Heart right ventricle (tissue), 16 donors: ENCODE data around the gene DSTYK. TPM values are rescaled to one million over a fixed set of nuclear protein-coding genes. Genes with fewer than 3 reads are reported as not detected.

Experiments used
- ATAC-seq, 8 donors: fragments of 200-7000 bp; cut with Tn5 transposase; one replicate each; pipeline ENCODE4 v1.9.1; 2020; ENCODE audit warnings: mild to moderate bottlenecking in 8 of 8, moderate library complexity in 8 of 8, moderate number of reproducible peaks in 1 of 8
- DNase-seq, 2 donors: peaks; one replicate each; pipeline ENCODE4 v3.0.0-alpha.2; 2020
- H3K27ac ChIP-seq, 10 donors: fragments of 200-600 bp; sonication (generic) in 2 of 10; one replicate each; pipeline versions ENCODE4 v1.5.0 to v1.8.0; 2020 to 2022; ENCODE audit warnings: mild to moderate bottlenecking in 3 of 10
- H3K27me3 ChIP-seq, 7 donors: fragments of 200-600 bp; one replicate each; pipeline ENCODE4 v1.8.0; 2021 to 2022; ENCODE audit warnings: mild to moderate bottlenecking in 2 of 7
- H3K36me3 ChIP-seq, 9 donors: fragments of 200-600 bp; sonication (generic) in 1 of 9; one replicate each; pipeline versions ENCODE4 v1.5.0 to v1.8.0; 2020 to 2022; ENCODE audit warnings: mild to moderate bottlenecking in 2 of 9
- H3K4me1 ChIP-seq, 9 donors: fragments of 200-600 bp; sonication (generic) in 1 of 9; one replicate each; pipeline versions ENCODE4 v1.5.0 to v1.8.0; 2020 to 2022; ENCODE audit warnings: mild to moderate bottlenecking in 4 of 9
- H3K4me3 ChIP-seq, 10 donors: fragments of 200-600 bp; sonication (generic) in 2 of 10; one replicate each; pipeline versions ENCODE4 v1.5.0 to v1.8.0; 2020 to 2022; ENCODE audit warnings: mild to moderate bottlenecking in 7 of 10, moderate library complexity in 2 of 10
- H3K9me3 ChIP-seq, 11 donors: fragments of 200-600 bp in 10 of 11; sonication (generic) in 2 of 11; one replicate each; pipeline versions ENCODE4 v1.5.0 to v1.8.0; 2013 to 2022; ENCODE audit warnings: mild to moderate bottlenecking in 2 of 11, control low read depth in 1 of 11, moderate library complexity in 1 of 11
- CTCF ChIP-seq, 9 donors: fragments of 200-600 bp; sonication (generic) in 2 of 9; IDR thresholded peaks; one replicate each; pipeline versions ENCODE4 v1.5.0 to v1.8.0; 2021 to 2022; ENCODE audit warnings: antibody characterized with exemption in 9 of 9, mild to moderate bottlenecking in 5 of 9, moderate library complexity in 1 of 9
- WGBS, 2 donors: extraction: QIAGEN DNeasy Blood & Tissue Kit; methylation state at CpG; one replicate each; pipeline ENCODE4 v1.1.7; 2013; ENCODE audit warnings: inconsistent platforms in 1 of 2; 5-methylcytosine and 5-hydroxymethylcytosine counted together
- intact Hi-C, 10 donors: fragments of 100-400 bp; cut with DNase I; formaldehyde crosslinking; loops; one replicate each; pipeline versions ENCODE4 v1.11.1 to v1.14.2; 2022
- polyA plus RNA-seq, 2 donors: library from polyadenylated mRNA; stranded (reverse); fragments of 200-250 nt; gene quantifications; one replicate each; pipeline ENCODE4 v1.2.3, GENCODE V29; 2013
- total RNA-seq, 10 donors: library from RNA; stranded (reverse); fragmentation: NEBNext Ultra II Directional in 3 of 10; extraction: Animal tissue kit (Norgen Biotek cat#: 25700) in 3 of 10; gene quantifications; one replicate each; pipeline versions ENCODE4 v1.2.1 to v1.2.4, GENCODE V29; 2021 to 2023
- donor health status: Arrhythmogenic right ventricular cardiomyopathy.
- donor health status: ischemic (EF 13 %, LVEDD 7.1; RV severe dilation, severe dysfunction).
- donor health status: healthy with polysubstance abuse.
- donor health status: DM: no; HTN: yes; CAD: no.
- donor health status: DM: no; HTN: no; CAD: no.
- donor health status: ischemic (EF 25% LVEDD 6.9; RV normal size, moderate dysfunction).
- donor health status: ischemic (EF 25% LVEDD 5.7; RV mildly dilated, moderate dysfunction).
- donor health status: healthy.
- donor health status: DM: yes; HTN: yes; CAD: no.
- donor health status: Ischemic cardiomyopathy.
- donor health status: ischemic (EF 35%, LVEDD 5.7; RV mildly dilated, moderate dysfunction).
- donor health status: nonischemic (EF 11% LVEDD 7.7; RV severe dilation, severe dysfunction).
- donor health status: DM: yes; HTN: yes; CAD: no.
- donor health status: PGD.
- donor health status: ischemic (EF 29% LVEDD 5.4; RV normal size, mild dysfunction).
- donor health status: nonischemic (EF 23%, LVEDD 6.1; RV moderate dilation, normal function).

DSTYK gene
- total and polyA plus RNA-seq, 12 donors: 2.6 to 9.5 (median 7.6) TPM

GRCh38 chr1:205107327-205107726 is 104.2 kb downstream of the DSTYK start:
- WGBS, 2 donors: 93 to 94% methylated on average over 4 of the region's 4 CpGs
- Histone ChIP-seq H3K4me3 (no peak overlapping the region), H3K27me3 (no peaks in the 10 kb centered on the region), H3K9me3 (no peaks in the 10 kb centered on the region), H3K36me3 (peaks cover 0 to 98% (median 30%) of the 10 kb centered on the region in 9 donors), H3K27ac (no peak overlapping the region), H3K4me1 (no peaks in the 10 kb centered on the region)
- no peak for ATAC-seq
- intact Hi-C loops: no loop called here
- DNase-seq: no peak
- TF ChIP-seq CTCF (IDR thresholded peaks at IDR 0.05): no peak

- Histone ChIP-seq H3K4me3 (no peak overlapping the region), H3K36me3 (peaks cover 0 to 100% (median 71%) of the 10 kb centered on the region in 9 donors), H3K27me3 (no peaks in the 10 kb centered on the region), H3K9me3 (no peaks in the 10 kb centered on the region), H3K27ac (no peak overlapping the region), H3K4me1 (no peaks in the 10 kb centered on the region)
- 96 to 97% methylated on average over 3 of the region's 3 CpGs for WGBS, 2 donors
- DNase-seq (no peak), ATAC-seq (no peak)
- intact Hi-C loops: no loop called here
- no peak for TF ChIP-seq CTCF (IDR thresholded peaks at IDR 0.05)
These were observed 109.1 kb downstream of the DSTYK start for GRCh38 chr1:205102404-205102803.

GRCh38 chr1:205098242-205098641 is 113.3 kb downstream of the DSTYK start:
- no peak overlapping the region for H3K4me3 ChIP-seq
- intact Hi-C loops: no loop called here
- H3K27me3 ChIP-seq: no peaks in the 10 kb centered on the region
- H3K36me3 ChIP-seq: peaks cover 0 to 98% (median 88%) of the 10 kb centered on the region in 9 donors
- H3K4me1 ChIP-seq: no peaks in the 10 kb centered on the region
- DNase-seq (no peak), ATAC-seq (no peak)
- no peak for TF ChIP-seq CTCF (IDR thresholded peaks at IDR 0.05)
- no peaks in the 10 kb centered on the region for H3K9me3 ChIP-seq
- no peak overlapping the region for H3K27ac ChIP-seq

- DNase-seq: no peak
- H3K27ac ChIP-seq: no peak overlapping the region
- TF ChIP-seq CTCF (IDR thresholded peaks at IDR 0.05): no peak
- no peak for ATAC-seq
- H3K4me3 ChIP-seq: no peak overlapping the region
- H3K9me3 ChIP-seq: no peaks in the 10 kb centered on the region
- intact Hi-C loops: no loop called here
- H3K36me3 ChIP-seq: peaks cover 0 to 98% (median 90%) of the 10 kb centered on the region in 9 donors
- H3K27me3 ChIP-seq: no peaks in the 10 kb centered on the region
- H3K4me1 ChIP-seq: no peaks in the 10 kb centered on the region
These were observed 116.1 kb downstream of the DSTYK start for GRCh38 chr1:205095422-205095821.

Other genes starting within 250 kb of the DSTYK start
- under 1 TPM in 7 of 10 donors, not detected in 3; 0.04 to 0.72 (median 0.25) TPM for gene CNTN2, start 168.5 kb downstream of the DSTYK start, total RNA-seq
- gene CNTN2, start 168.5 kb downstream of the DSTYK start, polyA plus RNA-seq: under 1 TPM; 0.13 to 0.73 TPM
- 1 to 10 TPM; 1.6 to 3.8 (median 2.1) TPM for gene TMEM81, start 127.2 kb downstream of the DSTYK start, total RNA-seq
- 1 to 10 TPM; 2.7 to 3.4 TPM for gene TMEM81, start 127.2 kb downstream of the DSTYK start, polyA plus RNA-seq
- 10 to 100 TPM in 3 of 10 donors, 1 to 10 TPM in 7; 8.2 to 12.4 (median 9.1) TPM for gene RBBP5, start 89.7 kb downstream of the DSTYK start, total RNA-seq
- gene RBBP5, start 89.7 kb downstream of the DSTYK start, polyA plus RNA-seq: 1 to 10 TPM; 3.4 to 4.0 TPM
- 1 to 10 TPM in 9 of 10 donors, under 1 TPM in 1; 0.62 to 2.6 (median 1.8) TPM for gene TMCC2, start 16.2 kb upstream of the DSTYK start, total RNA-seq
- 1 to 10 TPM; 1.1 to 1.8 TPM for gene TMCC2, start 16.2 kb upstream of the DSTYK start, polyA plus RNA-seq
- 1 to 10 TPM in 2 of 10 donors, under 1 TPM in 8; 0.25 to 3.1 (median 0.56) TPM for gene NUAK2, start 110.0 kb upstream of the DSTYK start, total RNA-seq
- gene NUAK2, start 110.0 kb upstream of the DSTYK start, polyA plus RNA-seq: under 1 TPM; 0.29 to 0.45 TPM
- gene KLHDC8A, start 145.2 kb upstream of the DSTYK start, total RNA-seq: under 1 TPM in 1 of 10 donors, not detected in 9; 0.16 TPM
- gene KLHDC8A, start 145.2 kb upstream of the DSTYK start, polyA plus RNA-seq: under 1 TPM in 1 of 2 donors, not detected in 1; 0.15 TPM
- gene LEMD1, start 210.4 kb upstream of the DSTYK start, total RNA-seq: not detected
- gene LEMD1, start 210.4 kb upstream of the DSTYK start, polyA plus RNA-seq: not detected
- gene BLACAT1, start 244.3 kb upstream of the DSTYK start, total RNA-seq: under 1 TPM in 1 of 10 donors, not detected in 9; 0.15 TPM
- gene BLACAT1, start 244.3 kb upstream of the DSTYK start, polyA plus RNA-seq: not detected